Bronchial epithelial cell (primary cell): ENCODE measurements around the gene OMA1. TPM values are rescaled to one million over a fixed set of nuclear protein-coding genes. Genes with fewer than 3 reads are reported as not detected.

ENCODE experiments used
- DNase-seq: peaks from one replicate; pipeline ENCODE4 v3.0.0-alpha.2; 2010; ENCODE audit warnings: low read depth
- FAIRE-seq: peaks from 2 replicates; lab custom pipeline; 2011; peaks lifted over from hg19 to GRCh38; lab: Jason Lieb, UNC
- H3K27me3 ChIP-seq: 2 replicates; pipeline ENCODE4 v1.5.1; 2011; ENCODE audit warnings: low read length; ENCODE audit not compliant: control insufficient read depth, insufficient read depth
- H3K36me3 ChIP-seq: 2 replicates; pipeline ENCODE4 v1.5.1; 2011; ENCODE audit warnings: low read length; ENCODE audit not compliant: control insufficient read depth, insufficient read depth
- H3K4me3 ChIP-seq: 2 replicates; pipeline ENCODE4 v1.5.1; 2011; ENCODE audit warnings: mild to moderate bottlenecking, low read depth, low read length, control low read depth
- total RNA-seq: library from RNA; depleted of rRNA; stranded (reverse); fragments of >200 nt; gene quantifications from 2 replicates; pipeline ENCODE4 v1.2.1, GENCODE V29; 2014
- TF ChIP-seq, protein P1 (sequence below): IDR thresholded peaks from 2 replicates; pipeline ENCODE4 v1.5.1; 2011; ENCODE audit warnings: mild to moderate bottlenecking, moderate library complexity, low read length, control low read depth, inconsistent platforms; ENCODE audit not compliant: insufficient read depth, severe bottlenecking

The OMA1 gene
- total RNA-seq, 1 donor from 2014 or later: 21.6 TPM

DNA sequence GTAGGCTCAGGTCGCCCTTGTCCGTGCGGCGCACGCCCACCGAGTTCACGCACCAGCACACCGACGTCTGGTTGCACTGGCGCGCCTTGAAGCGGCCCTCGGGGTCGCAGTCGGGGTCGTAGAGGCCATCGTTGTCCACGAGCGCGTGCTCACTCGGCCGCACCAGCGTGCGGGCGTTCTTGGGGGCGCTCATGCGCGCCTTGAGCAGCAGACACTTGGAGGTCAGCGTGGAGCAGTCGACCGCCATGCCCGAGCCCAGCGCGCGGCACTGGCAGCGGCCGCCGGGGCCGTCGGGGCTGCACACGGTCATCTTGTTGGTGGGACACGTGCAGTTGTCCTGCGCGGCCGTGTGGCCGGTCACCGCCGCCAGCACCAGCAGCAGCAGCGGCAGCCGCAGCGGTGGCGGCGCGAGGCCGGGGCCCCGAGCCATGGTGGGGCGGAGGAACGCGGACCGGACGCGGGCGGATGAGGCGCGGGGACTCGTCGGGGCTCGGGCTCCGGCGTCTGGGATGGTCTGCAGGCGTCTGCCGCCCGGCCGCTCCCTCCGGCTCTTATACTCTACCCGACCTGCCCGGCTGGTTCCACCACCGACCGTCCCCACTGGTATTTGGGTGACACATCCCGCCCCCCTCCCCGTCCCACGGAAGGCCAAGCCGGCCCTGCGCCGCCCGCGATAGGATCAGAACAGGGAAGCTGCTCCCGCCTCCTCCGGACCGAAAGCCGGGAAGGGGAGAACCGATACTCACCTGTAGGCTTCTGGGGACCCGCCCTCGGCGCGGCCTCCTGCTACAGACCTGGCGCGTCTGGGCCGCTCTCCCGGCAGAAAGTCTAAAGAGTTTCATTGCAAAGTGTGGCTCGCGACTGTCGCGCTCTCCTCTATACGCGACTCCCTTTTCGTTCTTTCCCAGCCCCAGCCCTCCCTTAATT, 30.5 kb upstream of the OMA1 start, which contains the start of gene TACSTD2:
TSS of gene TACSTD2 (minus strand) at position 526 of the 927 bp plus-strand sequence. CDS start at position 430, 96 bp downstream.
- Histone ChIP-seq H3K27me3 (no peaks in the 10 kb centered on the region), H3K36me3 (no peaks in the 10 kb centered on the region), H3K4me3 (peak within 1 kb of the TSS; percentile 84)
- DNase-seq (peak; percentile 89), FAIRE-seq (no peak)
- TF ChIP-seq, protein P1, sequence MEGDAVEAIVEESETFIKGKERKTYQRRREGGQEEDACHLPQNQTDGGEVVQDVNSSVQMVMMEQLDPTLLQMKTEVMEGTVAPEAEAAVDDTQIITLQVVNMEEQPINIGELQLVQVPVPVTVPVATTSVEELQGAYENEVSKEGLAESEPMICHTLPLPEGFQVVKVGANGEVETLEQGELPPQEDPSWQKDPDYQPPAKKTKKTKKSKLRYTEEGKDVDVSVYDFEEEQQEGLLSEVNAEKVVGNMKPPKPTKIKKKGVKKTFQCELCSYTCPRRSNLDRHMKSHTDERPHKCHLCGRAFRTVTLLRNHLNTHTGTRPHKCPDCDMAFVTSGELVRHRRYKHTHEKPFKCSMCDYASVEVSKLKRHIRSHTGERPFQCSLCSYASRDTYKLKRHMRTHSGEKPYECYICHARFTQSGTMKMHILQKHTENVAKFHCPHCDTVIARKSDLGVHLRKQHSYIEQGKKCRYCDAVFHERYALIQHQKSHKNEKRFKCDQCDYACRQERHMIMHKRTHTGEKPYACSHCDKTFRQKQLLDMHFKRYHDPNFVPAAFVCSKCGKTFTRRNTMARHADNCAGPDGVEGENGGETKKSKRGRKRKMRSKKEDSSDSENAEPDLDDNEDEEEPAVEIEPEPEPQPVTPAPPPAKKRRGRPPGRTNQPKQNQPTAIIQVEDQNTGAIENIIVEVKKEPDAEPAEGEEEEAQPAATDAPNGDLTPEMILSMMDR: peak; percentile 6

DNA sequence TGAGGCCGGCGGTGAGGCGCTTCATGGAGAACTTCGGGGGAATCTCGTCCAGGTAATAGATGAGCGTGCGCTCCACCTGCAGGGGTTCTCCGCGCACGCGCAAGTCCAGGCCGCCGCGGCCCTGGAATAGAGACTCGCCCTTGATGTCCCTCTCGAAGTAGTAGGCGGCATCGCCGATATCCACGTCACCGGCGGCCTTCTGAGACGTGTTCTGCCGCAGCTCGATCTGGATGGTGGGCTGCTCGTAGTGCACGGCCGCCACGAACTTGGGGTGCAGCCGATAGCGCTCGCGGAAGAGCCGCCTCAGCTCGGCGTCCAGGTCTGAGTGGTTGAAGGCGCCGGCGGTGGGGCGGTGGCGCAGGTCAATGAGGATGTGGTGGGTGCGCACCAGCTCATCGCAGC, 29.8 kb upstream of the OMA1 start:
- Histone ChIP-seq H3K27me3 (no peaks in the 10 kb centered on the region), H3K4me3 (peak overlapping the region; percentile 84), H3K36me3 (no peaks in the 10 kb centered on the region)
- FAIRE-seq (no peak), DNase-seq (no peak)
- TF ChIP-seq, protein P1: no peak

DNA sequence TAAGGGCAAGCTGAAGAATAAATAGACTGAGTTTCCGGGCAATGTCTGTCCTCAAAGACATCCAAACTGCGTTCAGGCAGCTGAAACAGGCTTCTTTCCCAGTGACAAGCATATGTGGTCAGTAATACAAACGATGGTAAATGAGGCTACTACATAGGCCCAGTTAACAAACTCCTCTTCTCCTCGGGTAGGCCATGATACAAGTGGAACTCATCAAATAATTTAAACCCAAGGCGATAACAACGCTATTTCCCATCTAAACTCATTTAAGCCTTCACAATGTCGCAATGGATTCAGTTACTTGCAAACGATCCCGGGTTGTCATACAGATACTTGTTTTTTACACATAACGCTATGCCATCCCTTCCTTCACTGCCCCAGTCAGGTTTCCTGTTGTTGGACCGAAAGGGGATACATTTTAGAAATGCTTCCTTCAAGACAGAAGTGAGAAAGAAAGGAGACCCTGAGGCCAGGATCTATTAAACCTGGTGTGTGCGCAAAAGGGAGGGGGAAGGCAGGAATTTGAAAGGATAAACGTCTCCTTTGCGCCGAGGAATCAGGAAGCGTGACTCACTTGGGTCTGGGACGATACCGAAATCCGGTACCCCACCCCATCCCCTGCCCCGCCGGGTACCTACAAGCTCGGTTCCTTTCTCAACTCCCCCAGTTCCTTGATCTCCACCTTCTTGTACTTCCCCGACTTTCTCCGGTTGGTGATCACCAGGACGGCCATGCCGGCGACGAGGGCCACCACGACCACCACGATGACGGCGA, 29.2 kb upstream of the OMA1 start:
- Histone ChIP-seq H3K36me3 (no peaks in the 10 kb centered on the region), H3K4me3 (peak overlapping the region; percentile 84), H3K27me3 (no peaks in the 10 kb centered on the region)
- peak; percentile 54 for DNase-seq
- no peak for FAIRE-seq
- TF ChIP-seq, protein P1: no peak

DNA sequence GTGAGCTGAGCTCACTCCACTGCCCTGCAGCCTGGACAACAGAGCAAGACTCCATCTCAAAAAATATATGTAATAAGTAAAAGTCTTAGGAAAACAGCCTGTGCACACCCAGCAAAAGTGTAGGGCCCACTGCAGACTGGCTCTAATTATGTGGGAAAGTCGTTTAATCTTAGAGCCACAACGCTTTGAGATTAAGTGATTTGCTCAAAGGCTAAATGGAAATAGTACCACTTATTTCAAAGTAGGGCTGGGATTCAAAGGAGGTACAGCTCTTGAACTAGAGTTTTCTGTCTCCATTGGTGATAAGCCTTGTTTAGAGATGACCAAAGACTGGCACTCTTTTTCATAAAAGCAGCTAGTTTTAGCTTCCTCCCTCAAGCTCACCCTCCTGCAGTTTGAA, 28.3 kb upstream of the OMA1 start:
- Histone ChIP-seq H3K27me3 (no peaks in the 10 kb centered on the region), H3K36me3 (no peaks in the 10 kb centered on the region), H3K4me3 (peak overlapping the region; percentile 84)
- FAIRE-seq (no peak), DNase-seq (peak; percentile 63)
- TF ChIP-seq, protein P1: no peak

DNA sequence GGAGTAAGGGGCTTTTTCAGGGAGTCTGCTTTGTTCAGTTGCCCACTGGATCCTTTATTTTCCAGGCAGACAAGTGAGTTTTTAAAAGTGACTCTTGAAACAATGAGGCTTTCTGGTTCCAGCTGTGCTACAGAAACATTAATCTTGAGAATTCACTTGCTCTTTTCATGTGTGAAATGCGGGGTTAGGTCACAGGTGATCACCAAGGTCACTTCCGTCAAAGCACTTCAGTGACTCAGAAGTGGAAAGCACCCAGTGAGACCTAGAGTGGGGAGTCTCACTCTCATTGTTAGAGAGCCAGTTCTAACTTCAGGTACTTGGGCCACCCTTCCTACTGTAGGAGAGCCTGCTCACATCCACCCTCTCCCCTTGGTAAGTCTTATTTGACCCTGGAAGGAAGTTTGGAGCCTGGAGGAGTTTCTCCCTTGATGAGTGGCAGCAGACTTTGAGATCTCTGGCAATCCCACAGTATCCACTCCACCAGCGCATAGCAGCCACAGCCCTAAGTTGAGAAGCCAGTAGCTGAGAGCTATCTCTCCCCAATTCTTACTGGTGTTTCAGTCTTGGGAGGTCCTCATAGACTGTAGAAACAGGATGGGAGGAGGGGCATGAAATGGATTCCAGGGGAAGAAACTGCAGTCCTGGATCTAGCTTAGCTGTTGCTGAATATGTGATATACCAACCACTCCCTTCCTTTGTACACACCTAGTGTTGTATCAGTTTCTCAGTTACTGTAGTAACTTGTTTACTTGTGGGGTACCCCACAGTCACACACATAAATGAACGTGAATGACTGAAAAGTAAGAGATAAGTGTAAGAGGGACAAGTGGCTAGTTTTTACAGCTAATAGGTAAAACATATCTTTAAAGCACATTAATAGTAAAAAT, 27.4 kb upstream of the OMA1 start:
- peak overlapping the region; percentile 84 for H3K4me3 ChIP-seq
- no peaks in the 10 kb centered on the region for H3K36me3 ChIP-seq
- DNase-seq (peak; percentile 92), FAIRE-seq (peak; percentile 23)
- no peaks in the 10 kb centered on the region for H3K27me3 ChIP-seq
- TF ChIP-seq, protein P1: no peak
